GM18508 (cell line): ENCODE measurements around the gene LILRB2.
"Not testable (repeated sequence)": the region's sequence is repeated elsewhere in the genome, so short reads cannot be mapped to it uniquely, and the experiment has no call there.

Source experiments
- ATAC-seq: cut with Tn5 transposase; IDR thresholded peaks from one replicate; pipeline ENCODE4 v1.9.1; 2021; ENCODE audit warnings: moderate number of reproducible peaks; ENCODE audit not compliant: insufficient read depth, unreplicated experiment

LILRB2 gene

GRCh38 chr19:54275951-54276350, 5.0 kb downstream of the LILRB2 start:
- no peak for ATAC-seq

GRCh38 chr19:54274516-54274915, 6.4 kb downstream of the LILRB2 start:
- ATAC-seq, result not testable (repeated sequence)

DNA sequence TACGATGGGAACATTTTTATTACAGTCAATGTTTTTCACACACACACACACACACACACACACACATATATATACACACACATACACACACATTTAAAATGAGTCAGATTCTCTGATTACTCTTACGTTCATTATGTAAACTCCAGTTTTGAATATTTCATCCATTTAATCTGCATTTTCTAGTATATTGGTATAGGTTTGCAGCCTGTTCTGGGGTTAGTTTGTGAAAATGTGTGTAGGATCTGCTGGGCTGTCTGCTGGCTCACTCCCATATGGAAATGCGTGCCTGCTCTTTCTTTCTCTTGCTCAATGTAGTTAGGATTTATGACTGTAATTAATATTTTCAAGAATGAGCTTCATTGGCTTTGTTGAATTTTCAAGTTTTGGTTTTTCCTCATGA, 7.1 kb downstream of the LILRB2 start:
- ATAC-seq, result no peak

GRCh38 chr19:54272181-54272580, 8.7 kb downstream of the LILRB2 start:
- not testable (repeated sequence) for ATAC-seq

GRCh38 chr19:54271587-54271986, 9.3 kb downstream of the LILRB2 start:
- not testable (repeated sequence) for ATAC-seq

- ATAC-seq, result no peak
Observed at GRCh38 chr19:54271106-54271505, 9.8 kb downstream of the LILRB2 start.

- no peak for ATAC-seq
Observed at GRCh38 chr19:54268936-54269335, 12.0 kb downstream of the LILRB2 start.

DNA sequence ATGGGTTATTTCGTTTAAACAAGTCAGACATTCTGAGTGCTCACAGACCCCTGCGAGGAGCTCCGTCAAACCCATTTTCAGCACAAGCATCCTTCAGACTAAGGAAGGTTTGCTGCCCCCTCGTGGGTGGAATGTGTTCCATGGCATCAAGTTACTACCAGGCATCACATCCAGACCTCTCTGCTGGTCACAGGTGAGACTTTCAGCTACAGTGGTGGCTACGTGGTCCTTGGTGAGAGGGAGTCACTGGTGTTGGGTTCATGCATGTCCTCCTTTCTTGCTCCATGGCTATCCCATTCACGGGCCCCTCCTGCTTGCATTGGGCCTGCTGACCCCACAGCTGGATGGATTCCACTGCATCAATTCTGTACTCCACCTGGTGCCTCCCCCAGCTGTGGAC, 14.8 kb downstream of the LILRB2 start:
- ATAC-seq, result no peak

- no peak for ATAC-seq
Observed at GRCh38 chr19:54262470-54262869, 18.4 kb downstream of the LILRB2 start.

- ATAC-seq, result no peak
Observed at GRCh38 chr19:54262066-54262465, 18.8 kb downstream of the LILRB2 start.

DNA sequence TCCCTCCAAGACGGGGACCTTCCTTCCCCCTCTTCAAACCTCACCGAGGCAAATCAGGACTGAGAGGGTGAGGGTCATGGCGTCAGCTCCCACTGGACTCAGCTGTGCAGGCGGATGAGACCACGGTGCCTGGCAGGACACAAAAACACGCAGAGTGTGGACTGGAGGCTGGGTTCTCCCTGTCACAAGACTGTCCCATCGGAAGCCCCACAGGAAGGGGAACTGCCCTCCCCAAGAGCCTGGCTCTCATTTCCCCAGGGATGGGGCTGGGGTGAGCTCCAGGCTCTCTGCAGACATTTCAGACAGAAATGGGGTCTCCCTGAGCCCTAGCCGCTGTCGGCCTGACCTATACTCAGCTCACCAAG, 23.8 kb downstream of the LILRB2 start, which contains the start of gene LILRB5:
Gene LILRB5, minus strand, starts transcription at position 158 of the 365 bp plus-strand sequence. Its CDS starts 80 bp downstream, at position 78.
- ATAC-seq, result no peak

DNA sequence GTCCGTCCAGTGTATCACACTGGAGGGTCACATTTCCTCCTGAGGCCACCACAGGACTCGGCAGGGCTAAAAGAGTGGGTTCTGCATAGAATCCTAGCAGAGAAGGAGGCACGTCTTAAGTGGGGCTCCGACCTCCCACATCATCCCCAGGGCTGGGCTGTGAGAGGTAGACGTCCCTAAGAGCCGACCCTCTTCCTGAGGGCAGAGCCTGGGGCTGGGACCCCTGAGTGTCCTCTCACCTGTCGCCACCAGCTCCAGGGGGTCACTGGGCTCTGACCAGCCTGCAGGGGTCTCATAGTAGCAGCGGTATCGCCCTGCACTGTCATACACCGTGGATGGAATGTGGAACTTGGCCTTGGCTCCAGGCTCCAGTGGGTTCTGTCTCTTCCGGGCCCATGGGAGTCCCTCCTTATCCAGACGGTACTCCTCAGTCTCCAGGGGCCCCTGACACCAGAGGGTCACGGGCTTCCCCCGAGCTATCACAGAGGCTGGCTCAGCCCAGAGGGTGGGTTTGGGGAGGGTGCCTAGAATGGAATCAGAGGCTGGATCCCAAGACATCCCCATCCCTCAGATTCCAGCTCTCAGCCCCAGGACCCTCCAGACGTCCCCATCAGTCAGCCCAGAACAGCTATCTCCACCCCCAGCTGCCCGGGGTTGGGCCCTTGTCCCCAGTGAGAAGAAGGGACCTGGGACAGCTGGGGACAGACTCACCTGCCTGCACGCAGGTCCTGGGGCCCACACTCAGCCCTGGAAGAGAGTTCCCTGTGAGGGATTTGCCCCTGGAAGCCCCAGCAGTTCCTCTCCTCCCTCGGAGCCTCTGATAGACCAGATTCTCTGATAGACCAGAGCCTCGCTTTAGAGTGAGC, 24.4 kb downstream of the LILRB2 start:
- no peak for ATAC-seq

DNA sequence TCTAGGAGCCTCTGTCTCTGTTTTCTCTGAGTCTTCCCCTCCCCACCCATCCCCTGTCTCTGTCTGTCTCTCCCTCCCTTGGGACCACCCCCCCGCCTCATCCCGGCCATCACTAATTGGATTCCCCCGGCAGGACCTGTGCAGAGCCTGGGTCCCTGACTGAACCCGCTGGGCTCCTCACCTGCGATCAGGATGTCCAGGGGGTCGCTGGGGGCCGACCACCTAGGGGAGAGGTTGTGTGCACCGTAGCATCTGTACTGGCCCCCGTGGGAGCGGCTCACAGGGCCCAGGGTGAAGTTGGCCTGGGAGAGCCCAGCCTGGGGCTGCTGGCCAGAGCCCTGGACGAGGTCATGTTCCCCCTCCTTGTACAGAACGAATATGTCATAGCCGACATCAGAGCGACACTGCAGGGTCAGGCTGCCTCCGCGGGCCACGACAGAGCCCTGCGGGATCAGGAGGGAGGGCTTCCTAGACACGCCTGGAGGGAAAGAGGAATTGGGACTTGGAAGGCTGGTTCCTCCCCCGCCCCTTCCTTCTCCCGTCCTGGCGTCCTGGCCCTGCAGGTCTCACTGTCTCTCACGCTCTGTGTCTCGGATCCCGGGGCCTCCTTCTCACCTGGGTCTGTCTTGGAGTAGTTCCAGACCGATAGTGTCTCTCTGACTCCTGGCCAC, 25.7 kb downstream of the LILRB2 start:
- ATAC-seq, result no peak

DNA sequence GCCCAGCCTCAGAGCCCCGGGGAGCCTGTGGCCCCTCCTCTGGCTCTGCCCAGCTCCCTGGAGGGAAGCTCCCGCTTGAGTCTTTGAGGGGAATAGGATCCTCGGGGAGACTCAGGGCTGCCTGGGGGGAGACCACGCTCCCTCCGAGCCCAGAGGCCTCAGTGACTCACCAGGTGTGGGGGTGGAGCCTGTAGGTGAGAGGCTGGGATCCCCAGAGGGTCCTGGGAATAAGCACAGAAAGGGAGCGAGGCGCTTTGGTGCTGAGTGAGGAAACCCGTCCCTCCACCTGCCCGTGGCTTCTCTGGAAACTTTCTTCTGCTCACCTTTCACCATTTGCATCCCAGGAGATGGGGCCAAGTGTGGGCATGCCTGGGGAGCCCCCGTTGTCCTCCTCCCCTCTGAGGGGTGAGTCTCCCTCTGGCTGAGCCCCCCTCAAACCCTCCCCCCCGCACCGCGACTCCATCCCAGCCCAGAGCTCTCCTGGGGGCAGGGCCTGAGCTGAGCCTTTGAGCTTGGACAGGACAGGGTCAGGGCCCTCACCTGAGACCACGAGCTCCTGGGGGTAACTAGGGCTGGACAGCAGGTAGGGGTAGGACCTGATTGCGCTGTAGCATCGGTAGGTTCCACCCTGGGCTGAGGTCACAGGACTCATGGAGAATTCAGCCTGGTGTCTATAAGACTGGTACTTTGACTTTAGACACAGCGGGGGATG, 26.6 kb downstream of the LILRB2 start:
- no peak for ATAC-seq

DNA sequence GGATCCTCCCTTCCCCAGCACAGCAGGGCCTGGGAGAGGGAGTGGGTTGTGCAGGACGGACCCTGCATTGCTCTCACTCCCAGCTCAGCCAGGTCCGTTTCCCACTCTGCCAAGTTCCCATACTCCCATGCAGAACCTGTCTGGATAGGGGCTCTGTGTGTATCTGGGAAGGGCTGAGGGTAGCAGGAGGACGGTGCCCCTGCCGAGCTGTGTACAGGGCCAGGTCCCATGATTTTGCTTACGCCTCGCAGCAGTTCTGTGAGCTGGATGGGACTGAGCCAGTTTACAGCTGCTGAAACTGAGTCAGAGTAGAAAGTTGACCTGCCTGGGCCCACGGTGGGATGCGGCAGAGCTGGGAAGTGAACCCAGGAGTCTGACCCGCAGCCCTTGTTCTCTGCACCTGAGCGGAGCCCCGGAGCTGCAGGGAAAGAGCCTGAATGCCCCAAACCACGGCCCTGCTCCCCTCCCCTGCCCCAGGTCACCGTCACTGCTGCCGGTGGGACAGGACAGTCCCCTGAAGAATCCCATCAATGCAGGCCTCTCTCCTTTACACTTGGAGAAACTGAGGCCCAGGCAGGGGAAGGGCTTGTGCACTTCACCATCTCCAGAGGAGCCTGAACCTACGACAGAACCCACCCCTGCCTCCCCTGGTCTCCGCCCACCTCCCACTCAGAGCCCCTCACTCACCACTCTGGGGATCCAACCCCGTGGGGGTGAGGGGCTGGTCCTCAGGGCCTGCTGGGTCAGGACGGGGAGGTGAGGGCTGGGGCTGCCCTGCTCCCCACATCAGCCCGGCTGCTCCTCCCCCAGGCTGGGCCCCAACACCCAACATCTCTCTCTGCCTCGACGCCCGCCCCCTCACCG, 27.3 kb downstream of the LILRB2 start:
- ATAC-seq, result no peak

- no peak for ATAC-seq
Observed at GRCh38 chr19:54252845-54253244, 28.1 kb downstream of the LILRB2 start.

DNA sequence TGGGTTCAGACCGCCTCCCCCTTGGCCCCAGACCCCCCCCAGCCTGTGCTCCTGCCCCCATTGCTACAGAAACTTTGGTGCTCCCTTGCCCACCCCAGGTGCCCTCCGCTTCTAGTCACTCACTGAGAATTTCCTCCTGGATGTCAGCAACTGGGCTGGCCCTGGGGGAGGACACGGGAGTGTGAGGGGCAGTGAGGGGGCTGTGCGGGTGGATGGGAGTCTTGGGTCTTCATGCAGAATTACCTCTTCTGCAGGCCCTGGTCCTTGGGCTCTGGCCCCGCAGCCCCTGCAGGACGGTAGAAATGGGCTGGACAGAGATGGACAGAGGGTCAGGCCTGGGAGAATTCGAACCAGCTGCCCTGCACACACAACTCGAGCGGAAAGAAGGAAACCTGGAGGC, 28.7 kb downstream of the LILRB2 start:
- no peak for ATAC-seq

- no peak for ATAC-seq
Observed at GRCh38 chr19:54248016-54248601, 32.8 kb downstream of the LILRB2 start.

- ATAC-seq, result no peak
Observed at GRCh38 chr19:54247106-54247930, 33.6 kb downstream of the LILRB2 start.
